HG02571 (cell line): ENCODE data around the gene TBC1D2.

ENCODE experiments used
- ATAC-seq: cut with Tn5 transposase; IDR thresholded peaks from one replicate; pipeline ENCODE4 v1.9.1; 2021; ENCODE audit warnings: mild to moderate bottlenecking, moderate library complexity; ENCODE audit not compliant: unreplicated experiment

TBC1D2 gene

GRCh38 chr9:98218562-98219363 is 36.7 kb downstream of the TBC1D2 start:
- ATAC-seq = no peak

- no peak for ATAC-seq
These were observed 38.2 kb downstream of the TBC1D2 start for GRCh38 chr9:98217255-98217654.

GRCh38 chr9:98216391-98216790 is 39.1 kb downstream of the TBC1D2 start:
- no peak for ATAC-seq

- no peak for ATAC-seq
These were observed 39.6 kb downstream of the TBC1D2 start for GRCh38 chr9:98215821-98216220.

GRCh38 chr9:98215271-98215670 is 40.2 kb downstream of the TBC1D2 start:
- ATAC-seq = no peak

- ATAC-seq = no peak
These were observed 40.6 kb downstream of the TBC1D2 start for GRCh38 chr9:98214811-98215210.

- no peak for ATAC-seq
These were observed 44.2 kb downstream of the TBC1D2 start for GRCh38 chr9:98211260-98211659.

GRCh38 chr9:98210435-98210834 is 45.0 kb downstream of the TBC1D2 start:
- ATAC-seq = no peak

GRCh38 chr9:98209530-98209929 is 45.9 kb downstream of the TBC1D2 start:
- no peak for ATAC-seq

- ATAC-seq = no peak
These were observed 46.8 kb downstream of the TBC1D2 start for GRCh38 chr9:98208635-98209034.

- ATAC-seq = no peak
These were observed 47.8 kb downstream of the TBC1D2 start for GRCh38 chr9:98207606-98208005.

GRCh38 chr9:98206754-98207153 is 48.7 kb downstream of the TBC1D2 start:
- no peak for ATAC-seq

GRCh38 chr9:98204692-98205091 is 50.8 kb downstream of the TBC1D2 start:
- ATAC-seq = no peak

GRCh38 chr9:98203153-98203552 is 52.3 kb downstream of the TBC1D2 start:
- no peak for ATAC-seq

- no peak for ATAC-seq
These were observed 53.2 kb downstream of the TBC1D2 start for GRCh38 chr9:98202252-98202651.

- no peak for ATAC-seq
These were observed 53.7 kb downstream of the TBC1D2 start for GRCh38 chr9:98201749-98202148.

- ATAC-seq = no peak
These were observed 54.3 kb downstream of the TBC1D2 start for GRCh38 chr9:98201102-98201501.

GRCh38 chr9:98199388-98200033 is 55.9 kb downstream of the TBC1D2 start:
- ATAC-seq = no peak

- ATAC-seq = no peak
These were observed 59.8 kb downstream of the TBC1D2 start for GRCh38 chr9:98195671-98196070.

- no peak for ATAC-seq
These were observed 62.0 kb downstream of the TBC1D2 start for GRCh38 chr9:98193336-98193944.

GRCh38 chr9:98192503-98193335 is 62.7 kb downstream of the TBC1D2 start, which contains the start of gene CORO2A:
CORO2A (minus strand) TSS chr9:98192637; CDS start chr9:98157660, 34,977 bp downstream.
- ATAC-seq = peak; percentile 51
